Neural progenitor cell (in vitro differentiated cells): ENCODE data around the gene PWWP2B. TPM values are rescaled to one million over a fixed set of nuclear protein-coding genes. Genes with fewer than 3 reads are reported as not detected.

ENCODE experiments used
- DNase-seq: peaks from one replicate; pipeline ENCODE4 v3.0.0-alpha.2; 2016; ENCODE audit warnings: low spot score
- H2AFZ ChIP-seq: fragments of 200-600 bp; sonication (generic); replicated peaks from 2 replicates; pipeline ENCODE4 v1.6.1; 2016; ENCODE audit warnings: antibody characterized with exemption
- H3F3A ChIP-seq: fragments of 200-600 bp; sonication (generic); 2 replicates; pipeline ENCODE4 v1.6.1; 2016; ENCODE audit warnings: antibody characterized with exemption, low read depth
- H3K27ac ChIP-seq: fragments of 200-600 bp; sonication (generic); 2 replicates; pipeline ENCODE4 v1.5.1; 2016; ENCODE audit warnings: mild to moderate bottlenecking
- H3K27me3 ChIP-seq: fragments of 200-600 bp; sonication (generic); 2 replicates; pipeline ENCODE4 v1.6.1; 2016; ENCODE audit warnings: mild to moderate bottlenecking, moderate library complexity
- H3K36me3 ChIP-seq: fragments of 200-600 bp; sonication (generic); 2 replicates; pipeline ENCODE4 v1.5.1; 2016
- H3K4me1 ChIP-seq: fragments of 200-600 bp; sonication (generic); 2 replicates; pipeline ENCODE4 v1.6.1; 2016; ENCODE audit warnings: mixed run types
- H3K4me2 ChIP-seq: fragments of 200-600 bp; sonication (generic); 2 replicates; pipeline ENCODE4 v1.6.1; 2016
- H3K4me3 ChIP-seq: fragments of 200-600 bp; sonication (generic); 2 replicates; pipeline ENCODE4 v1.5.1; 2016
- H3K79me2 ChIP-seq: fragments of 200-600 bp; sonication (generic); 2 replicates; pipeline ENCODE4 v1.6.1; 2016; ENCODE audit warnings: low read depth
- H3K9ac ChIP-seq: fragments of 200-600 bp; sonication (generic); 2 replicates; pipeline ENCODE4 v1.6.1; 2016
- H3K9me3 ChIP-seq: fragments of 200-600 bp; sonication (generic); 2 replicates; pipeline ENCODE4 v1.5.1; 2016; ENCODE audit warnings: low read depth
- H4K20me1 ChIP-seq: fragments of 200-600 bp; sonication (generic); 2 replicates; pipeline ENCODE4 v1.6.1; 2016; ENCODE audit warnings: low read depth
- H3K27ac Mint-ChIP-seq: 3 replicates; pipeline ENCODE4 v1.8.0; 2021; ENCODE audit warnings: mixed read lengths
- H3K27me3 Mint-ChIP-seq: 2 replicates; pipeline ENCODE4 v1.8.0; 2022; ENCODE audit warnings: low read depth, mild to moderate bottlenecking, inconsistent platforms, moderate library complexity, mixed read lengths; ENCODE audit not compliant: insufficient read depth
- H3K36me3 Mint-ChIP-seq: 3 replicates; pipeline ENCODE4 v1.8.0; 2021; ENCODE audit warnings: mixed read lengths
- H3K4me1 Mint-ChIP-seq: 3 replicates; pipeline ENCODE4 v1.8.0; 2021; ENCODE audit warnings: mixed read lengths
- H3K4me3 Mint-ChIP-seq: 3 replicates; pipeline ENCODE4 v1.8.0; 2021; ENCODE audit warnings: mild to moderate bottlenecking, moderate library complexity, mixed read lengths
- H3K9me3 Mint-ChIP-seq: 3 replicates; pipeline ENCODE4 v1.8.0; 2020; ENCODE audit warnings: mixed read lengths
- CTCF ChIP-seq: fragments of 200-600 bp; sonication (generic); IDR thresholded peaks from 2 replicates; pipeline ENCODE4 v1.5.1; 2017; ENCODE audit warnings: antibody characterized with exemption, mild to moderate bottlenecking
- EZH2 ChIP-seq: fragments of 200-600 bp; sonication (generic); IDR thresholded peaks from 2 replicates; pipeline ENCODE4 v1.6.1; 2017; ENCODE audit warnings: antibody characterized with exemption, mild to moderate bottlenecking, moderate library complexity
- EZH2phosphoT487 ChIP-seq: fragments of 200-600 bp; sonication (generic); IDR thresholded peaks from 2 replicates; pipeline ENCODE4 v1.6.1; 2017; ENCODE audit warnings: antibody characterized with exemption
- total RNA-seq: library from RNA; depleted of rRNA; stranded (reverse); fragments of >200 nt; gene quantifications from 2 replicates; pipeline ENCODE4 v1.2.3, GENCODE V29; 2015; ENCODE audit warnings: low replicate concordance

Gene PWWP2B
- total RNA-seq, 1 donor from 2014 or later, result 0.34 TPM

GRCh38 chr10:132465889-132466519 is 69.0 kb downstream of the PWWP2B start:
- Histone ChIP-seq H2AFZ (no peak overlapping the region), H3K9me3 (no peaks in the 10 kb centered on the region), H3F3A (no peaks in the 10 kb centered on the region), H3K27me3 (no peaks in the 10 kb centered on the region), H4K20me1 (no peaks in the 10 kb centered on the region), H3K9ac (no peak overlapping the region), H3K4me3 (no peak overlapping the region), H3K4me1 (no peaks in the 10 kb centered on the region), H3K36me3 (no peaks in the 10 kb centered on the region), H3K79me2 (no peaks in the 10 kb centered on the region), H3K4me2 (no peak overlapping the region), H3K27ac (no peak overlapping the region)
- peaks cover 2% of the 10 kb centered on the region for H3K27me3 Mint-ChIP-seq
- H3K4me1 Mint-ChIP-seq, result peaks cover 18% of the 10 kb centered on the region
- no peak overlapping the region for H3K27ac Mint-ChIP-seq
- TF ChIP-seq CTCF, result no peak
- TF ChIP-seq EZH2phosphoT487, result no peak
- no peak for TF ChIP-seq EZH2
- H3K9me3 Mint-ChIP-seq, result no peaks in the 10 kb centered on the region
- DNase-seq, result no peak
- H3K36me3 Mint-ChIP-seq, result no peaks in the 10 kb centered on the region
- no peak overlapping the region for H3K4me3 Mint-ChIP-seq

DNA sequence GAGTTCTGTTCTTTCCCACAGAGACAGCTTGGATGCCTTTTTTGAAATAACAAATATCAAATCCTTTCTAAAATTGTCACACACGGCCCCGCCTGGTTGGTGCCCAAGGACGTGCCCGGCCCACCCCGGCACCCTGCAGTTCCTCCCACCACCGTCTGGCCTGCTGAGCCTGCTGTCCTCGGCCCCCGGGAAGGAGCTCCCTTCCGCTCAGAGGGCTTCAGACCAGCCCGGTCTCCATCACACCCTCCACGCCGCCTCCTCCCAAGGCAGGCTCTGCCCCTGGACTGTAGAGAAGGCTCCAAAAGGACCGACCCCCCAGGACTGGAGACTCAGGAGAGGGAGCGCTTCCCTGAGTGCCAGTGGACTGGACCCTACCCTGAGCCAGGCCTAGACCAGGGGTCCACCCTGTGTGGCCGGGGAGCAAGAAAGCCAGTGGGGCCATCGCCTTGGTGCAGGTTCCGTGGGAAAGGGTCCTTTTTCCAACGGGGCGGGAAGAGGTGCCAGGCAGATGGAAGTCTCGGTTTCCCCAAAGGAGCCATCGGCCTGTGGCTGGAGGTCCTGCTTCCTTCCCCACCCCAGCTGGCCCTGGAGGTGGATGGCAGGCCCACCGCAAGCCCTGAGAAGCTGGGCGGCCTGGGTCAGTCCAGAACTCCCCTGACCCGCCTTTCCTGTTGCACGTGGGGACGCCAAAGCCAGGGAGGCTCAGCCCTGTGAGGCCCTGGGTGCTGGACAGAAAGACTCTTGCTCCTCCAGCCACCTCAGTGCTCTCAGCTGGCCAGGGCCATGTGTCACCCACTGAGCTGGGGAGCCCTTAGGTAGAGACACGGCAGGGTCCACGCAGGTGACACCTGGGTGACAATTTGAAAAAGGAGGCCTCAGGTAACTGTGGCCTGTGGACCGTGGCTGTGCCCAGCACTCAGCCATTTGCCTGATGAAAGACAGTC is 69.8 kb downstream of the PWWP2B start:
- no peak for TF ChIP-seq EZH2
- TF ChIP-seq CTCF, result no peak
- no peak for TF ChIP-seq EZH2phosphoT487
- DNase-seq, result no peak
- no peaks in the 10 kb centered on the region for H3K27me3 ChIP-seq
- H3K9me3 Mint-ChIP-seq, result peaks cover 4% of the 10 kb centered on the region
- H3K27ac Mint-ChIP-seq, result no peak overlapping the region
- no peaks in the 10 kb centered on the region for H3K9me3 ChIP-seq
- H3K4me2 ChIP-seq, result no peak overlapping the region
- H3K9ac ChIP-seq, result no peak overlapping the region
- no peaks in the 10 kb centered on the region for H3F3A ChIP-seq
- H3K4me1 ChIP-seq, result no peaks in the 10 kb centered on the region
- no peak overlapping the region for H3K27ac ChIP-seq
- H4K20me1 ChIP-seq, result no peaks in the 10 kb centered on the region
- no peak overlapping the region for H3K4me3 ChIP-seq
- H3K4me3 Mint-ChIP-seq, result no peak overlapping the region
- no peaks in the 10 kb centered on the region for H3K79me2 ChIP-seq
- H2AFZ ChIP-seq, result no peak overlapping the region
- no peaks in the 10 kb centered on the region for H3K36me3 ChIP-seq
- peaks cover 18% of the 10 kb centered on the region for H3K4me1 Mint-ChIP-seq
- H3K27me3 Mint-ChIP-seq, result peaks cover 2% of the 10 kb centered on the region
- H3K36me3 Mint-ChIP-seq, result peaks cover 2% of the 10 kb centered on the region

Other genes starting within 250 kb of the PWWP2B start
- gene DPYSL4, start 210.3 kb upstream of the PWWP2B start, total RNA-seq, result 17.7 and 28.1 TPM in 2 replicates
- 2.5 and 13.5 TPM in 2 replicates for gene STK32C, start 89.2 kb upstream of the PWWP2B start, total RNA-seq
- 8.0 and 16.9 TPM in 2 replicates for gene LRRC27, start 65.0 kb upstream of the PWWP2B start, total RNA-seq
- gene INPP5A, start 140.6 kb downstream of the PWWP2B start, total RNA-seq, result 14.2 and 21.3 TPM in 2 replicates